Inflammatory macrophage treated with lipopolysaccharide for 1 hour (primary cell): Measurements from ENCODE around the gene IRX4.

Experiments
- DNase-seq, 2 donors: peaks; one replicate each; pipeline ENCODE4 v3.0.0-alpha.2; 2020 to 2022

The IRX4 gene

GRCh38 chr5:1835431-1835830 is 47.3 kb downstream of the IRX4 start:
- no peak for DNase-seq

- no peak for DNase-seq
These were observed 47.9 kb downstream of the IRX4 start for GRCh38 chr5:1834721-1835429.

GRCh38 chr5:1834022-1834551 is 48.6 kb downstream of the IRX4 start:
- no peak for DNase-seq

GRCh38 chr5:1833264-1834021 is 49.3 kb downstream of the IRX4 start:
- no peak for DNase-seq

GRCh38 chr5:1832511-1833250 is 50.0 kb downstream of the IRX4 start:
- no peak for DNase-seq

- DNase-seq = no peak
These were observed 50.9 kb downstream of the IRX4 start for GRCh38 chr5:1831677-1832313.

GRCh38 chr5:1831257-1831656 is 51.5 kb downstream of the IRX4 start:
- no peak for DNase-seq

- DNase-seq = no peak
These were observed 52.0 kb downstream of the IRX4 start for GRCh38 chr5:1830571-1831228.

- DNase-seq = no peak
These were observed 54.8 kb downstream of the IRX4 start for GRCh38 chr5:1827886-1828397.
